Cortex of kidney (tissue), 1 donor: Measurements from ENCODE around the gene PKDCC.

ENCODE experiments used
- DNase-seq: peaks from one replicate; lab custom pipeline; 2025; lab: John Stamatoyannopoulos, UW

The PKDCC gene

GRCh38 chr2:42105330-42106256, 57.8 kb downstream of the PKDCC start:
- DNase-seq = no peak

- no peak for DNase-seq
Observed at GRCh38 chr2:42106257-42106816, 58.5 kb downstream of the PKDCC start.

- no peak for DNase-seq
Observed at GRCh38 chr2:42107249-42108042, 59.6 kb downstream of the PKDCC start.
